Measurements from ENCODE around the gene ANKRD6. TPM values are rescaled to one million over a fixed set of nuclear protein-coding genes. Genes with fewer than 3 reads are reported as not detected.

The ANKRD6 gene
- total RNA-seq, 2 experiments from 2014 or later = 3.3 to 4.8 TPM

DNA sequence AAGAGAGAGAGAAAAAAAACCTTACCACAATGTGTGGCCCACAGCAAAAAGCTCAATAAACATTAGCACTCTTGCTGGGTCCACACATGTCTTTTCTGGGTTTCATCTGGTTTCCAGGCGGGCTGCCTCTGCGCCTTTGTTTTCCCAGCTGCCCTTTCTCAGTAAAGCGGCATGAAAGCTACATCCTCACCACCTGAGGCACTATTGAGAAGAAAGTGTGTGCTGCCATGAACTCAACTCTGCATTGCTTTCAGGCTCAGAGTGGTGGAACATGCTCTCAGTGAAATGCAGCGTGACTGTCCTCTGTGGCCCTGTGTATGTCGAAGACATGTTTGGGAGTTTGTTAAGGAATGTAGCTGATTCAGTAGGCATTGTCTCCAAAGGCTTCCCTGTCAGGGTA lies 103.3 kb downstream of the ANKRD6 start:
- Mint-ChIP-seq H3K4me3 (no peak overlapping the region), H3K27me3 (peaks cover 6% of the 10 kb centered on the region), H3K4me1 (no peaks in the 10 kb centered on the region), H3K36me3 (ENCODE audit: low read depth) (no peaks in the 10 kb centered on the region), H3K27ac (no peak overlapping the region), H3K9me3 (no peaks in the 10 kb centered on the region)
- ChIA-PET CTCF (no interaction called here), POLR2A (no interaction called here)
- DNase-seq = no peak

DNA sequence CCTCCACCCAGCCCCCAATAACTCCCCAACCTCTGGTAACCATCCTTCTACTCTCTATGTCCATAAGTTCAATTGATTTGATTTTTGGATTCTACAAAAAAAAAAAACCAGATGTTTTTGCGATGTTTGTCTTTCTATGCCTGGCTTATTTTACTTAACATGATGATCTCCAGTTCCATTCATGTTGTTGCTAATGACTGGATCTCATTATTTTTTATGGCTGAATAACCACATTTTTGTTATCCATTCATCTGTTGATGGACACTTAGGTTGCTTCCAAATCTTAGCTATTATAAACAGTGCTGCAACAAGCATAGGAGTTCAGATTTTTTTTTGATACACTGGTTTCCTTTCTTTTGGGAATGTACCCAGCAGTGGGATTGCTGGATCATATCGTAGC lies 106.8 kb downstream of the ANKRD6 start:
- Mint-ChIP-seq H3K4me1 (no peaks in the 10 kb centered on the region), H3K9me3 (no peaks in the 10 kb centered on the region), H3K36me3 (ENCODE audit: low read depth) (no peaks in the 10 kb centered on the region), H3K27me3 (peaks cover 5% of the 10 kb centered on the region), H3K27ac (no peak overlapping the region), H3K4me3 (no peak overlapping the region)
- DNase-seq = no peak
- ChIA-PET CTCF (interaction anchor here (1.3 kb wide), 1 partner anchor 11 kb away, joined by 3 read pairs; no protein-coding TSS in a partner anchor), POLR2A (no interaction called here)

DNA sequence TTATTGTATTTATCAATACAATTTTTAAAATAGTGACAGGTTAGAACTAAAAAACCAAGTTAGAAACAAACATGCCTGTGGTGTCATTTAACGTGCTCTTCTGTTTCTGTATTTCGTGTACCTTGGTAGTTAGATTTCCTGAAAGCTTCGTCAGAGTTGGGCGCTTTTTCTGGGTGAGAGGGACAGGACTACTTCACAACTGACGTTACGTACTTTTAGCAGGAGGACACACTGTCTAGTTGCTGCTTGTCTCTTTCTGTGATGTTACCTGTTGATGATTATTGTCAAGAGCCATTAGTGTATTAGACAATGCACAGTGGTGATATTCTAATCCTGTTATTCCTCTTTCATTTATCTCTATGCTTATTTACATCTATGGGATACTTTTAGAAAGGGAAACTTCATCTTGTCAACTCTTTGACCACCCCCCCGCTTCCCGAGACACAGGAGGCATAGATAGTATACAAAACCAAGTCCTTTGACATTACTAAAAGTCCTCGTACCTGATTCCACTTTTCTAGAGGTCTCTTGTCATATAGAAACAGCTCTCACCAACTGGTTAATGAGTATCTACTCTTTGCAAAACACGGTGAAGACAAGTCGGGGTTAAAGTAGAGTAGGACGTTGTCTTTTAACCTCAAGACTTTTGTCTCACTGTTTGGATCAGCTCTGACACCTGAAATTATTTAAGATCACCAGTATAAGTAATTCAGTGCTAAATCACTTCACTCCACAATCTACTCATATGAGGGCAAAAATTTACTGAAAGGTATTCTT lies 109.3 kb downstream of the ANKRD6 start:
- peaks cover 5% of the 10 kb centered on the region for H3K27me3 Mint-ChIP-seq
- POLR2A ChIA-PET = no interaction called here
- CTCF ChIA-PET = interaction anchor here (1.7 kb wide), 1 partner anchor 10 kb away, joined by 5 read pairs; no protein-coding TSS in a partner anchor
- no peak overlapping the region for H3K27ac Mint-ChIP-seq
- H3K4me1 Mint-ChIP-seq = no peaks in the 10 kb centered on the region
- no peak overlapping the region for H3K4me3 Mint-ChIP-seq
- no peak for DNase-seq
- no peaks in the 10 kb centered on the region for H3K36me3 Mint-ChIP-seq (ENCODE audit: low read depth)
- H3K9me3 Mint-ChIP-seq = no peaks in the 10 kb centered on the region

- ChIA-PET CTCF (interaction anchor here (1.4 to 1.7 kb wide), 2 partner anchors 9 to 10 kb away, joined by 3 to 5 read pairs; no protein-coding TSS in a partner anchor), POLR2A (no interaction called here)
- Mint-ChIP-seq H3K36me3 (ENCODE audit: low read depth) (no peaks in the 10 kb centered on the region), H3K4me3 (no peak overlapping the region), H3K9me3 (no peaks in the 10 kb centered on the region), H3K27ac (no peak overlapping the region), H3K4me1 (no peaks in the 10 kb centered on the region), H3K27me3 (peaks cover 5% of the 10 kb centered on the region)
- DNase-seq = no peak
Observed at GRCh38 chr6:89542866-89543265, 109.9 kb downstream of the ANKRD6 start.

- ChIA-PET CTCF (interaction anchor here (0.6 kb wide), 1 partner anchor 102 kb away, joined by 3 read pairs; no protein-coding TSS in a partner anchor), POLR2A (no interaction called here)
- Mint-ChIP-seq H3K27me3 (no peaks in the 10 kb centered on the region), H3K27ac (no peak overlapping the region), H3K36me3 (ENCODE audit: low read depth) (no peaks in the 10 kb centered on the region), H3K4me3 (no peak overlapping the region), H3K4me1 (no peaks in the 10 kb centered on the region), H3K9me3 (no peaks in the 10 kb centered on the region)
- no peak for DNase-seq
Observed at GRCh38 chr6:89547281-89547680, 114.3 kb downstream of the ANKRD6 start.

DNA sequence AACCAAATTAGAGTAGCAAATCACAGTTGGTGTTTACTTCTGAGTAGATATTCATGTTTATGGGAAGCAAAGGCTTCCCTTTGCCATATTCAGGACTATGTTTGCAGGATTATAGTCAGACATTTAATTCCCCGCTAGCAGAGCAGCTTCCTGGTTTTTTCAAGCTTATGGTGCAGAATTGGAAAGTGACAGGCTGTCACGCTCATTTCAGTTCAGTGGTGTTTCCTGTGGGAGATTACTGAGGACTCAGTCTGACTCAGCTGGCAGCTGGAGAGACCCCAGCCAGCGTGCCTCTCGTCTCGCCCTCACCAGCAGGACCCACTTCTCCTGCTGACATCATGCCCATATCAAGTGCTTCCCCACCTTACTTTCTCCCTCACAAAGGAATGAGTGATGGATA lies 120.5 kb downstream of the ANKRD6 start:
- peaks cover 11% of the 10 kb centered on the region for H3K27me3 Mint-ChIP-seq
- H3K4me1 Mint-ChIP-seq = no peaks in the 10 kb centered on the region
- ChIA-PET CTCF (interaction anchor here (2.0 kb wide), 1 partner anchor 10 kb away, joined by 5 read pairs; no protein-coding TSS in a partner anchor), POLR2A (no interaction called here)
- H3K9me3 Mint-ChIP-seq = peaks cover 2% of the 10 kb centered on the region
- no peak for DNase-seq
- H3K27ac Mint-ChIP-seq = no peak overlapping the region
- no peak overlapping the region for H3K4me3 Mint-ChIP-seq
- no peaks in the 10 kb centered on the region for H3K36me3 Mint-ChIP-seq (ENCODE audit: low read depth)

DNA sequence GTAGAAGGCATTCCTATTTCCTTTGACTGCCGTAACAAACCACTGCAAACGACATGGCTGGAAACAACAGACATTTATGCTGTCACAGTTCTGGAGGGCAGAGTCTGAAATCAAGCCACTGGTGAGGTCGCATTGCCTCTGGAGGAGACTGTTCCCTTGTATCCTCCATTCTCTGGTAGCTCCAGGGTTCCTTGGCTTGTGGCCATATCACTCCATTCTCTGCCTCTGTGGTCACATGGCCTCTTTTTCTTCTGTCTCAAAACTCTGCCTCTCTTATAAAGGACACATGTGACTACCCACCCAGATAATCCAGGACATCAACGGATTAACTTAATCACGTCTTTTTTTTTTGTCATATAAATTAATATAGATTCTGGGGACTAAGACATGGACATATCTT lies 121.2 kb downstream of the ANKRD6 start:
- no peaks in the 10 kb centered on the region for H3K36me3 Mint-ChIP-seq (ENCODE audit: low read depth)
- H3K4me3 Mint-ChIP-seq = no peak overlapping the region

DNA sequence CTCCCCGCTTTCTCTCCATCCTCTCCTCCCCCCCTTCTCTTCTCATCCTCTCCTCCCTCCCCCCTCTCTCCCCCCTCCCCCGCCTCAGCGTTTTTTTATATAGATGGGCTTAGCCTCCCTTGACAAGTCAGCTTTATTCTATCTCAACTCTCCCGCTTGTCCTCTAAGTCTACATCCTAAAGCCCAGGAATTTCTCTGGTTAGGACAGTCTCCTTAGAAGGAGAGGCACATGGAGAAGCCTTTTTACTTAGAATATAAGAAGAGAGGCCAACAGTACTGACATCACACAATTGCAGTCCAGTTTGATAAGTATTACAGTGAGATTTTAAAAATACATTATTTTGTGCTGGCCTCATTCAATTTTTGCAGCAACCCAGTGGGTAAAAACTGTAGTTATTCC lies 122.1 kb downstream of the ANKRD6 start:
- Mint-ChIP-seq H3K36me3 (ENCODE audit: low read depth) (no peaks in the 10 kb centered on the region), H3K4me3 (no peak overlapping the region), H3K27me3 (peaks cover 11% of the 10 kb centered on the region), H3K9me3 (peaks cover 2% of the 10 kb centered on the region), H3K27ac (no peak overlapping the region), H3K4me1 (no peaks in the 10 kb centered on the region)
- DNase-seq = no peak
- POLR2A ChIA-PET = no interaction called here
- CTCF ChIA-PET = interaction anchor here (0.9 to 1.3 kb wide), 2 partner anchors 10 to 20 kb away, joined by 3 read pairs; no protein-coding TSS in a partner anchor

More for the DNA sequence above, 121.2 kb downstream of the ANKRD6 start:
- peaks cover 2% of the 10 kb centered on the region for H3K9me3 Mint-ChIP-seq
- no peaks in the 10 kb centered on the region for H3K4me1 Mint-ChIP-seq
- ChIA-PET CTCF (no interaction called here), POLR2A (no interaction called here)
- peaks cover 11% of the 10 kb centered on the region for H3K27me3 Mint-ChIP-seq
- DNase-seq = no peak
- no peak overlapping the region for H3K27ac Mint-ChIP-seq

DNA sequence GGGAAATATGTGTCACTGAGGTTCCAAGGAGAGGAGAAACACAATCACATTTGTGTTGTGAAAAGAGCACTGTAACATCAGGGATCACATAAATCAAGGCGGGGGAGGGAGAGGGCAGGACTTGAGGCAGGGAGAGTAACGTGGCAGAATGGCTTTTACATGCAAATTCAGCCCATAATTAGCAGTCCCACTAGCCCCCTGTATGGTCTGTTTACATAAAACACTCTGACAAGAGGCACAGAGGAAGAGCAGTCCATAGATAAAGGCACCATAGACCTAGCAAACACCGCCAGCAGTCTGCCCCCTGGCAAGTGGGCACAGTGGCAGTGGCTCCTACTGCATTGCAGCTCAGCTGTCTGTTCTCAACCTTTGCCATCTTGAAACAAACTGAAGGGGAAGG lies 122.9 kb downstream of the ANKRD6 start:
- Mint-ChIP-seq H3K27me3 (peaks cover 11% of the 10 kb centered on the region), H3K9me3 (peaks cover 2% of the 10 kb centered on the region), H3K4me3 (no peak overlapping the region), H3K27ac (no peak overlapping the region), H3K4me1 (no peaks in the 10 kb centered on the region), H3K36me3 (ENCODE audit: low read depth) (no peaks in the 10 kb centered on the region)
- DNase-seq = no peak
- ChIA-PET POLR2A (no interaction called here), CTCF (interaction anchor here (0.6 to 1.3 kb wide), 4 partner anchors 9 to 1353 kb away, joined by 3 to 4 read pairs (median 3); no protein-coding TSS in a partner anchor)

DNA sequence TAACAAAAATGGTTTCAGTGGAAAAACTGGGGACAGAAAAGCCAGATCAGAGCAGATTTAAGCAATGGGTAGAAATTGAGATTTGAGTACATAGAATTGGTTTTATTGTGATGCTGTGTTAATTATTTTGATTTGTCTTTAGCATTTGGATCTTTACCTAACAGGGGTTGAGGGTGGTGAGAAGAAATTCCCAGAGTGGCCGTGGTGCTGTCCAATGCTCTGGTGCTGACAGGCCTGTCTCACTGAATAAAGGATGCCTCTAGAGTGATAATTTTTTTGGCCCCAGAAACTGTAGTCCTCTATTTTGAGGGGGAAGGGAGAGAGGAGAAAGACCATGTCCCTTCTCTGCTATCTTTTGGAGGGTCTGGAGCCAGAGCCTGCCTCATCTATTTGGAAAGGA lies 126.5 kb downstream of the ANKRD6 start:
- H3K4me1 Mint-ChIP-seq = no peaks in the 10 kb centered on the region
- H3K9me3 Mint-ChIP-seq = peaks cover 2% of the 10 kb centered on the region
- no peak overlapping the region for H3K4me3 Mint-ChIP-seq
- no peaks in the 10 kb centered on the region for H3K36me3 Mint-ChIP-seq (ENCODE audit: low read depth)
- no peak overlapping the region for H3K27ac Mint-ChIP-seq
- peaks cover 12% of the 10 kb centered on the region for H3K27me3 Mint-ChIP-seq
- CTCF ChIA-PET = no interaction called here
- DNase-seq = no peak
- POLR2A ChIA-PET = no interaction called here

- no peaks in the 10 kb centered on the region for H3K9me3 Mint-ChIP-seq
- H3K36me3 Mint-ChIP-seq (ENCODE audit: low read depth) = no peaks in the 10 kb centered on the region
- H3K27ac Mint-ChIP-seq = no peak overlapping the region
- DNase-seq = no peak
- no peaks in the 10 kb centered on the region for H3K4me1 Mint-ChIP-seq
- H3K4me3 Mint-ChIP-seq = no peak overlapping the region
- H3K27me3 Mint-ChIP-seq = peaks cover 2% of the 10 kb centered on the region
- POLR2A ChIA-PET = no interaction called here
- CTCF ChIA-PET = no interaction called here
Observed at GRCh38 chr6:89562093-89562973, 129.4 kb downstream of the ANKRD6 start.

DNA sequence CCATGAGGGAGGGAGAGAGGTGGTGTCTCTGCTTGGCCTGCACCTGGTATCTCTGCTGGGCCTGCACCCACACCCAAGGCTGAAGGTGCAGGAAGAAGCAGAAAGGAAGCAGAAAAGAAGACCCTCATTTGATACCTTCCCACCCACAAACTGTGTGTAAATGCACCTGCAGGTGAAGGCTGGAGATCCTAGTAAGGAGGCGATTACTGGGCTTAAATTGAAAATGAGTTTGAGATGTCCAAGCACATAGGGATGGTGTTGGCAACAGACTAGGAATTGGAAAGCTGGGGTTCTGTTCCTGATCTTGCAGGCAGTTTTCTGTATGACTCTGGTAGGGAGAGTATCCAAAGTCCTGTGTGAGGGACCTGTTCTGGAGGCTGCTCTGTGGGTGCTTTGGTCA lies 130.9 kb downstream of the ANKRD6 start:
- H3K4me1 Mint-ChIP-seq = no peaks in the 10 kb centered on the region
- H3K36me3 Mint-ChIP-seq (ENCODE audit: low read depth) = no peaks in the 10 kb centered on the region
- H3K9me3 Mint-ChIP-seq = no peaks in the 10 kb centered on the region
- H3K27me3 Mint-ChIP-seq = peaks cover 1% of the 10 kb centered on the region
- H3K27ac Mint-ChIP-seq = no peak overlapping the region
- ChIA-PET POLR2A (no interaction called here), CTCF (interaction anchor here (1.0 to 1.3 kb wide), 2 partner anchors 9 to 13 kb away, joined by 3 read pairs; no protein-coding TSS in a partner anchor)
- DNase-seq = no peak
- no peak overlapping the region for H3K4me3 Mint-ChIP-seq
